Measurements from ENCODE around the gene OR10R2. TPM values are rescaled to one million over a fixed set of nuclear protein-coding genes. Genes with fewer than 3 reads are reported as not detected.
"Not testable (repeated sequence)": the region's sequence is repeated elsewhere in the genome, so short reads cannot be mapped to it uniquely, and the experiment has no call there.

Gene OR10R2, protein sequence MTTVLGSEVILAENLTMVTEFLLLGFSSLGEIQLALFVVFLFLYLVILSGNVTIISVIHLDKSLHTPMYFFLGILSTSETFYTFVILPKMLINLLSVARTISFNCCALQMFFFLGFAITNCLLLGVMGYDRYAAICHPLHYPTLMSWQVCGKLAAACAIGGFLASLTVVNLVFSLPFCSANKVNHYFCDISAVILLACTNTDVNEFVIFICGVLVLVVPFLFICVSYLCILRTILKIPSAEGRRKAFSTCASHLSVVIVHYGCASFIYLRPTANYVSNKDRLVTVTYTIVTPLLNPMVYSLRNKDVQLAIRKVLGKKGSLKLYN
- total RNA-seq, result not detected
- polyA plus RNA-seq (2013, experiment 1 of 2), result not detected
- not detected for polyA plus RNA-seq (2013, experiment 2 of 2)
- 0 reads per million in 172 experiments for total RNA-seq

DNA sequence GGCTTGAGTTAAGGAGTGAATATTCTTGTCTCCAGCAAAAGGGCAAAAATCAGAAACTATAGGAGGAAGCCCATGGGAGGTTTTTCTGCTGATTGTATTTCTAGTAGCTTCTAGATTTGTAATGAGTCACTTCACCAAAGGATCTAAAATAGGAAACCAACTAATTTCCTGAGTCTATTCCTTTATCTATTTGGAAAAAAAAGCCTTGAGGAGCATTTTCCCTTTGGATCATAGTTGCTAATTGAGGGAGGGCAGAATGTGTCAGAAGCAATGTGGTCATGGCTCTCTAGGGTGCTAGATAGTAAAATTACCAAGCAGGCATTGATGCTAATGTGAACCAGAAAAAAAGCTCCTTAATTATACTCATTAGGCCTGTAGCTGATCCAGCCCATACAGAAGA is at the start of gene OR10R2:
TSS of gene OR10R2 (plus strand) at position 301 of the 400 bp plus-strand sequence. CDS start 106 bp downstream, outside the sequence.
- no peaks in the 10 kb centered on the region for H3K4me1 ChIP-seq (ENCODE audit: insufficient read depth, low read length)
- Mint-ChIP-seq H3K36me3 (ENCODE audit: low read depth) (no peaks in the 10 kb centered on the region), H3K9me3 (no peaks in the 10 kb centered on the region), H3K27me3 (peaks cover 8% of the 10 kb centered on the region), H3K4me3 (no peak within 1 kb of the TSS), H3K4me1 (ENCODE audit: low read depth) (no peaks in the 10 kb centered on the region), H3K27ac (no peak within 1 kb of the TSS)
- CTCF ChIA-PET, result no interaction called here
- TF ChIP-seq CTCF (IDR thresholded peaks at IDR 0.05), result no peak
- H3K27me3 ChIP-seq (ENCODE audit: control insufficient read depth in 1 of 2, insufficient read depth in 2 of 2, low read length in 2 of 2), result peaks cover 0 to 3% of the 10 kb centered on the region in 2 experiments
- ATAC-seq (ENCODE audit: poor library complexity) (no peak), DNase-seq (no peak)
- no peaks in the 10 kb centered on the region for H3K9me3 ChIP-seq (ENCODE audit: control insufficient read depth in 1 of 2, insufficient read depth in 1 of 2, low read length in 2 of 2)
- intact Hi-C loops (cut with DNase I, micrococcal nuclease), result no loop called here
- POLR2A ChIA-PET, result no interaction called here
- no peak within 1 kb of the TSS for H3K27ac ChIP-seq (ENCODE audit: low read depth in 1 of 2, low read length in 2 of 2)
- no peak within 1 kb of the TSS for H3K4me3 ChIP-seq (ENCODE audit: low read length)
- H3K36me3 ChIP-seq (ENCODE audit: insufficient read depth, low read length), result no peaks in the 10 kb centered on the region

DNA sequence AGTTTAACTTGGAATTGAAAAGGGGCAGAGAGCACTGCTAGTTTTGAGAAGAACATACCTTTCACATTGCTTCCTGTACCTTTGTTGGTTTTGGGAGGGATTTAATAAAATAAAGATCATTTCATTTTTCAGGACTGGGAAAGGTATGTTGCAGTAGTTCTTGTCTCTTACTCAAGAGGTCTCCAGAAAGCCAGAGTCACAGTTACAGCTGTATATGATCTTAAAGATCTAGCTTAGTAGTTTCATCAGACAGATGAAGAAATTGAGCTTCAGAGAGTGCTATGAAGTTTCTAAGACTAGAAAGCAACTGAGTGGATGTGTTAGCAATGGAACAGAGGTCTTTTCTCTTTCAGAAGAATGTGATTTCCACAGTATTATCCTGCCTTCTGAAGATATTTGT is 47.0 kb upstream of the OR10R2 start:
- ChIA-PET CTCF (no interaction called here), POLR2A (no interaction called here)
- H3K36me3 Mint-ChIP-seq (ENCODE audit: low read depth), result no peaks in the 10 kb centered on the region
- Histone ChIP-seq H3K4me3 (ENCODE audit: low read length) (no peak overlapping the region), H3K27me3 (ENCODE audit: control insufficient read depth in 1 of 2, insufficient read depth in 2 of 2, low read length in 2 of 2) (no peaks in the 10 kb centered on the region), H3K9me3 (ENCODE audit: control insufficient read depth in 1 of 2, insufficient read depth in 1 of 2, low read length in 2 of 2) (no peaks in the 10 kb centered on the region), H3K4me1 (ENCODE audit: insufficient read depth, low read length) (no peaks in the 10 kb centered on the region), H3K36me3 (ENCODE audit: insufficient read depth, low read length) (no peaks in the 10 kb centered on the region), H3K27ac (ENCODE audit: low read depth in 1 of 2, low read length in 2 of 2) (no peak overlapping the region)
- no peak for DNase-seq
- peaks cover 8% of the 10 kb centered on the region for H3K9me3 Mint-ChIP-seq
- no peaks in the 10 kb centered on the region for H3K4me1 Mint-ChIP-seq (ENCODE audit: low read depth)
- TF ChIP-seq CTCF (IDR thresholded peaks at IDR 0.05), result no peak
- intact Hi-C loops (cut with DNase I, micrococcal nuclease), result no loop called here
- H3K4me3 Mint-ChIP-seq, result no peak overlapping the region
- no peak overlapping the region for H3K27ac Mint-ChIP-seq
- no peak for ATAC-seq (ENCODE audit: poor library complexity)
- H3K27me3 Mint-ChIP-seq, result peaks cover 10% of the 10 kb centered on the region

DNA sequence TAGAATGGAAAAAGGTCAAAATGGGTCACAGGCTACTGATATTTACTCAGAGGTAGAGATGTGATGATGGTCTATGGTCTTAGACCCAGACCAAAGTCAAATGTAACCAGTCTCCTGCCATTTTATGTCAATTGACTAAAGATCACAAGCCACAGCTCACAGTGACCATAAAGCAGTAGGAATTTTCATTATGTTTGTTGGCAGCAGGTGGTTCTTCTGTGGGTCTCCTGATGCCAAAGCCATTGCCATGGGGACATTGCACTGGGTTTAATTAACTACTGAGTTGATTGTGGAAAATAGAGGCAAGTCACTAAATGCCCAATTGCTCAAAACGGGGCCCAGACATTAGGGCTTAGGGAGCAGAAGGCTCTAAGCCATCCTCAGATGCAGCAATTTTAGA is 45.9 kb upstream of the OR10R2 start, which contains the start of gene OR10K2:
TSS of gene OR10K2 (minus strand) at position 101 of the 400 bp plus-strand sequence. CDS start 5,371 bp downstream, outside the sequence.
- Histone ChIP-seq H3K27me3 (ENCODE audit: control insufficient read depth in 1 of 2, insufficient read depth in 2 of 2, low read length in 2 of 2) (no peaks in the 10 kb centered on the region), H3K36me3 (ENCODE audit: insufficient read depth, low read length) (no peaks in the 10 kb centered on the region), H3K9me3 (ENCODE audit: control insufficient read depth in 1 of 2, insufficient read depth in 1 of 2, low read length in 2 of 2) (no peaks in the 10 kb centered on the region), H3K27ac (ENCODE audit: low read depth in 1 of 2, low read length in 2 of 2) (no peak within 1 kb of the TSS), H3K4me1 (ENCODE audit: insufficient read depth, low read length) (no peaks in the 10 kb centered on the region), H3K4me3 (ENCODE audit: low read length) (no peak within 1 kb of the TSS)
- Mint-ChIP-seq H3K27me3 (peaks cover 18% of the 10 kb centered on the region), H3K9me3 (peaks cover 8% of the 10 kb centered on the region), H3K4me1 (ENCODE audit: low read depth) (no peaks in the 10 kb centered on the region), H3K27ac (no peak within 1 kb of the TSS), H3K36me3 (ENCODE audit: low read depth) (no peaks in the 10 kb centered on the region), H3K4me3 (no peak within 1 kb of the TSS)
- CTCF ChIA-PET, result no interaction called here
- TF ChIP-seq CTCF (IDR thresholded peaks at IDR 0.05), result no peak
- intact Hi-C loops (cut with DNase I, micrococcal nuclease), result no loop called here
- POLR2A ChIA-PET, result no interaction called here
- DNase-seq (no peak), ATAC-seq (ENCODE audit: poor library complexity) (no peak)

DNA sequence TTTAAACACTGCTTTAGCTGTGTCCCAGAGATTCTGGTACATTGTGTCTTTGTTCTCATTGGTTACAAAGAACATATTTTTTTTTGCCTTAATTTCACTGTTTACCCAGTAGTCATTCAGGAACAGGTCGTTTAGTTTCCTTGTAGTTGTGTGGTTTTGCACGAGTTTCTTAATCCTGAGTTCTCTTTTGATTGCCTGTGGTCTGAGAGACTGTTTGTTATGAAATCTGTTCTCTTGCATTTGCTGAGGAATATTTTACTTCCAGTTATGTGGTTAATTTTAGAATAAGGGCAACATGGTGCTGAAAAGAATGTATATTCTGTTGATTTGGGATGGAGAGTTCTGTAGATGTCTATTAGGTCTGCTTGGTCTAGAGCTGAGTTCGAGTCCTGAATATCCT is 41.9 kb upstream of the OR10R2 start:
- H3K36me3 Mint-ChIP-seq (ENCODE audit: low read depth); H3K4me1 Mint-ChIP-seq (ENCODE audit: low read depth); ATAC-seq (ENCODE audit: poor library complexity); POLR2A ChIA-PET; H3K27ac ChIP-seq (ENCODE audit: low read depth in 1 of 2, low read length in 2 of 2); H3K27me3 ChIP-seq (ENCODE audit: control insufficient read depth in 1 of 2, insufficient read depth in 2 of 2, low read length in 2 of 2); H3K9me3 Mint-ChIP-seq; DNase-seq; H3K27ac Mint-ChIP-seq; intact Hi-C loops (cut with DNase I, micrococcal nuclease); H3K4me3 Mint-ChIP-seq; H3K4me1 ChIP-seq (ENCODE audit: insufficient read depth, low read length); H3K4me3 ChIP-seq (ENCODE audit: low read length); CTCF ChIA-PET; H3K36me3 ChIP-seq (ENCODE audit: insufficient read depth, low read length): not testable (repeated sequence)
- peaks cover 35% of the 10 kb centered on the region for H3K27me3 Mint-ChIP-seq
- H3K9me3 ChIP-seq (ENCODE audit: control insufficient read depth in 1 of 2, insufficient read depth in 1 of 2, low read length in 2 of 2), result peaks cover 5 to 11% of the 10 kb centered on the region in 2 experiments
